ENCODE results near the gene FSIP1.

DNA sequence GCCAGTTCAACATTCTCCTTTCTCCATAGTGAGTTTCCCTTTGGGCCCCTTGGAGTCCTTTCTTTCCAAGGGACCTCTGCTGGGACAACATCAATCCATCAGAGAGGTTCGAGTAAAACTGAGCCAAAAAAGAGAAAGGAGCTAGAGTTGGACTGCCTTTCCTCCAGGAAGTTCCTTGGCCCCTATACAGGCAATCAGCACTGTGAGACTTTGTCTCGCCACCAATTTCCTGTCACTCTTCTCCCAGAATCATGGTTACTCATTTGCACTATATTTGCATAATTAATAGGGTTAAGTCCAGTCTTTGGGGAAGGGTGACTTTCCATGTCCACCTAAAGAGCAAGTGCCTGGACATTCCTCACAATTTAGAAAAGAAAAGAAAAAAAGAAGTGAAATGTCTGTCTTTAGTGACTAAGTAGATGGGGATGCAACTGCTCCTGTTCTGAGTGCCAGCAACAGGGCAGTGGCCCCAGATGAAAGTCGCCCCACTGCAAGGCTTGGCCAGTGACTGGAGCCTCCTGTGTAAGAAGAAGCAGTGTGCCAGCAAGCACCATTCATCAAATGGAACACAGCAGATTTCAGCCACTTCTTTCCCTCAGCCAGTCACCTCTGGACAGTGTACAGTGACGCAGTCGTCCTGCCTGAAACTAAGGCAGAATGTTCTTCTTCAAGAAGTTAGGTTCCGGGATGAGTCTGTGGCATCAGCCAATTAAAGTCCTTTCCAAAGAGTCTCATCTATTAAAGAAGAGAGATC is 91.6 kb downstream of the FSIP1 start:
- TF ChIP-seq, protein P1, sequence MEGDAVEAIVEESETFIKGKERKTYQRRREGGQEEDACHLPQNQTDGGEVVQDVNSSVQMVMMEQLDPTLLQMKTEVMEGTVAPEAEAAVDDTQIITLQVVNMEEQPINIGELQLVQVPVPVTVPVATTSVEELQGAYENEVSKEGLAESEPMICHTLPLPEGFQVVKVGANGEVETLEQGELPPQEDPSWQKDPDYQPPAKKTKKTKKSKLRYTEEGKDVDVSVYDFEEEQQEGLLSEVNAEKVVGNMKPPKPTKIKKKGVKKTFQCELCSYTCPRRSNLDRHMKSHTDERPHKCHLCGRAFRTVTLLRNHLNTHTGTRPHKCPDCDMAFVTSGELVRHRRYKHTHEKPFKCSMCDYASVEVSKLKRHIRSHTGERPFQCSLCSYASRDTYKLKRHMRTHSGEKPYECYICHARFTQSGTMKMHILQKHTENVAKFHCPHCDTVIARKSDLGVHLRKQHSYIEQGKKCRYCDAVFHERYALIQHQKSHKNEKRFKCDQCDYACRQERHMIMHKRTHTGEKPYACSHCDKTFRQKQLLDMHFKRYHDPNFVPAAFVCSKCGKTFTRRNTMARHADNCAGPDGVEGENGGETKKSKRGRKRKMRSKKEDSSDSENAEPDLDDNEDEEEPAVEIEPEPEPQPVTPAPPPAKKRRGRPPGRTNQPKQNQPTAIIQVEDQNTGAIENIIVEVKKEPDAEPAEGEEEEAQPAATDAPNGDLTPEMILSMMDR (IDR thresholded peaks at IDR 0.05): no peak
- no peak for TF ChIP-seq POLR2A (IDR thresholded peaks at IDR 0.05)

All from lower leg skin (tissue), 3 donors.